K562 (cell line): ENCODE results near the gene HIVEP3. TPM values are rescaled to one million over a fixed set of nuclear protein-coding genes. Genes with fewer than 3 reads are reported as not detected.

Source experiments
- ATAC-seq: fragments of 200-7000 bp; cut with Tn5 transposase; 3 replicates; pipeline ENCODE4 v1.9.1; 2020; ENCODE audit warnings: moderate library complexity
- BruUV-seq: library from RNA; stranded (reverse); fragments of 400-500 nt; replicated peaks from 2 replicates; lab custom pipeline; 2021; lab: Mats Ljungman, UMichigan
- CTCF ChIA-PET: fragments of 300-600 bp; formaldehyde crosslinking; extraction: SDS; loops from one replicate; lab custom pipeline; 2021; ENCODE audit warnings: low intra/inter-chr PET ratio; lab: Yijun Ruan, JAX
- POLR2A ChIA-PET: fragments of 300-600, 350-650 bp; sonication (Branson Sonifier 250); formaldehyde crosslinking; extraction: SDS; loops from one replicate; lab custom pipeline; 2021; ENCODE audit warnings: antibody characterized with exemption, inconsistent platforms; lab: Yijun Ruan, JAX
- DNase-seq, 4 experiments: peaks; one replicate each; pipeline versions ENCODE4 v3.0.0 to v3.0.0-alpha.2; 2011 to 2018; ENCODE audit warnings: low spot score in 3 of 4, mixed read lengths in 3 of 4; ENCODE audit errors: extremely low read depth in 1 of 4
- FAIRE-seq: peaks from 2 replicates; lab custom pipeline; 2011; peaks lifted over from hg19 to GRCh38; lab: Jason Lieb, UNC
- H2AFZ ChIP-seq: 2 replicates; pipeline ENCODE4 v1.6.0; 2011; ENCODE audit warnings: low read depth, low read length, control low read depth, inconsistent platforms
- H3K27ac ChIP-seq: fragments of 200-600 bp; 3 replicates; pipeline ENCODE4 v1.8.0; 2011; ENCODE audit warnings: low read depth, mild to moderate bottlenecking, control low read depth, inconsistent platforms, low read length, moderate library complexity, mixed read lengths; ENCODE audit errors: extremely low read depth
- H3K27me3 ChIP-seq, 2 experiments: fragments of 300-600 bp in 1 of 2; 2 replicates in 1 of 2; 3 replicates in 1 of 2; pipeline versions ENCODE4 v1.6.0 to v1.8.0; 2011; ENCODE audit warnings: inconsistent platforms in 2 of 2, low read length in 2 of 2, mild to moderate bottlenecking in 1 of 2, mixed read lengths in 1 of 2, moderate library complexity in 1 of 2; ENCODE audit not compliant: control insufficient read depth in 2 of 2, insufficient read depth in 2 of 2
- H3K36me3 ChIP-seq: fragments of 300-600 bp; 3 replicates; pipeline ENCODE4 v1.8.0; 2011; ENCODE audit warnings: mild to moderate bottlenecking, low read length, inconsistent platforms; ENCODE audit not compliant: control insufficient read depth, insufficient read depth
- H3K4me1 ChIP-seq, 2 experiments: fragments of 200-600 bp in 1 of 2; replicated peaks in 1 of 2; 2 replicates in 1 of 2; 3 replicates in 1 of 2; pipeline versions ENCODE4 v1.5.1 to v1.8.0; 2011; ENCODE audit warnings: inconsistent platforms in 2 of 2, low read length in 2 of 2, mild to moderate bottlenecking in 1 of 2, mixed read lengths in 1 of 2, moderate library complexity in 1 of 2; ENCODE audit not compliant: control insufficient read depth in 2 of 2, insufficient read depth in 2 of 2
- H3K4me2 ChIP-seq: 2 replicates; pipeline ENCODE4 v1.6.1; 2011; ENCODE audit warnings: low read length, control low read depth, inconsistent platforms, mixed read lengths; ENCODE audit not compliant: insufficient read depth
- H3K4me3 ChIP-seq: fragments of 200-600 bp; sonication (generic), shearing (Covaris generic); 2 replicates; pipeline ENCODE4 v1.5.1; 2016; ENCODE audit warnings: control low read depth, inconsistent platforms
- H3K79me2 ChIP-seq: fragments of 200-600 bp; 3 replicates; pipeline ENCODE4 v1.8.0; 2011; ENCODE audit warnings: low read length, inconsistent platforms; ENCODE audit not compliant: control insufficient read depth, insufficient read depth
- H3K9ac ChIP-seq, 2 experiments: 2 replicates each; pipeline versions ENCODE4 v1.6.0 to v1.6.1; 2011; ENCODE audit warnings: low read depth in 2 of 2, low read length in 2 of 2, control low read depth in 1 of 2, inconsistent platforms in 1 of 2, mild to moderate bottlenecking in 1 of 2, mixed read lengths in 1 of 2; ENCODE audit not compliant: insufficient read depth in 1 of 2
- H3K9me1 ChIP-seq: one replicate; pipeline ENCODE4 v1.6.0; 2011; ENCODE audit warnings: inconsistent platforms, mild to moderate bottlenecking, low read length, moderate library complexity; ENCODE audit not compliant: control insufficient read depth, insufficient read depth
- H3K9me3 ChIP-seq: replicated peaks from 2 replicates; pipeline ENCODE4 v1.5.1; 2011; ENCODE audit warnings: low read depth, low read length, inconsistent platforms; ENCODE audit not compliant: control insufficient read depth, insufficient read depth
- H4K20me1 ChIP-seq: replicated peaks from 2 replicates; pipeline ENCODE4 v1.6.1; 2011; ENCODE audit warnings: low read length, inconsistent platforms, mixed read lengths; ENCODE audit not compliant: control insufficient read depth, insufficient read depth
- CBFA2T3 ChIP-seq: fragments of 450-650 bp; IDR thresholded peaks from 2 replicates; pipeline ENCODE4 v1.6.1; 2017
- HNRNPUL1 ChIP-seq: fragments of 200-400 bp; formaldehyde crosslinking; IDR thresholded peaks from 2 replicates; pipeline ENCODE4 v1.6.1; 2017; ENCODE audit warnings: low read length
- L3MBTL2 ChIP-seq: fragments of 450-650 bp; IDR thresholded peaks from 2 replicates; pipeline ENCODE4 v1.6.1; 2016; ENCODE audit warnings: mild to moderate bottlenecking, moderate library complexity
- LCOR ChIP-seq: sonication (generic); formaldehyde crosslinking; IDR thresholded peaks from 2 replicates; pipeline ENCODE4 v1.8.0; 2022; ENCODE audit warnings: mild to moderate bottlenecking, missing genetic modification reagents
- NELFE ChIP-seq: IDR thresholded peaks from 2 replicates; pipeline ENCODE4 v1.6.1; 2011; ENCODE audit warnings: mild to moderate bottlenecking; ENCODE audit not compliant: insufficient read depth, insufficient read length
- PYGO2 ChIP-seq: fragments of 450-650 bp; IDR thresholded peaks from 2 replicates; pipeline ENCODE4 v1.6.1; 2016; ENCODE audit warnings: mild to moderate bottlenecking, missing genetic modification characterization, moderate library complexity, missing compliant biosample characterization
- TGIF2 ChIP-seq: sonication (generic); formaldehyde crosslinking; IDR thresholded peaks from 2 replicates; pipeline ENCODE4 v1.8.1; 2022; ENCODE audit warnings: mild to moderate bottlenecking, missing genetic modification reagents, moderate library complexity
- WGBS: fragments of 100-300 bp; shearing (Covaris generic); methylation state at CpG from one replicate; pipeline ENCODE4 v1.1.6; 2016; ENCODE audit warnings: low coverage, mixed read lengths; ENCODE audit not compliant: insufficient coverage; ENCODE audit errors: missing lambda C conversion rate; 5-methylcytosine and 5-hydroxymethylcytosine counted together
- in situ Hi-C: fragments of 300-500 bp; cut with MboI; formaldehyde crosslinking; loops from 4 replicates; pipeline ENCODE4 v1.15.0; 2018; ENCODE audit warnings: inconsistent platforms, mixed read lengths
- intact Hi-C: fragments of 100-400 bp; cut with micrococcal nuclease; formaldehyde crosslinking; loops from 2 replicates; pipeline ENCODE4 v1.14.2; 2022
- polyA plus RNA-seq, 8 experiments: library from polyadenylated mRNA; depleted of rRNA in 4 of 8; stranded (reverse) in 5 of 8; unstranded in 3 of 8; fragments of >200 nt; fragmentation: Nextera tagmentation in 2 of 8; fragmentation: Illumina TruSeq in 1 of 8; extraction: Ambion mirVana in 2 of 8; extraction: Trizol in 1 of 8; gene quantifications; 2 replicates each; pipeline versions ENCODE4 v1.2.1 to v1.2.3, GENCODE V29; 2011 to 2014; ENCODE audit warnings: inconsistent platforms in 1 of 8, missing spikeins in 1 of 8
- total RNA-seq, 7 experiments: library from RNA; depleted of rRNA in 6 of 7; stranded (reverse); fragments of >200 nt in 6 of 7; fragmentation: Illumina TruSeq in 2 of 7; extraction: Trizol in 2 of 7; gene quantifications; 2 replicates each; pipeline versions ENCODE4 v1.2.1 to v1.2.3, GENCODE V29; 2011 to 2021; ENCODE audit warnings: low replicate concordance in 1 of 7

Gene HIVEP3
- total and polyA plus RNA-seq, 9 of the 15 experiments (the other 6 are each of a cell fraction or from before 2014, with no cell fraction given), result 0.09 to 0.58 (median 0.34) TPM; not detected in 1

- Histone ChIP-seq H3K4me2 (no peak overlapping the region), H2AFZ (no peak overlapping the region), H3K4me3 (no peak overlapping the region), H3K9ac (no peak overlapping the region), H3K27me3 (peaks cover 3 to 43% of the 10 kb centered on the region in 2 experiments), H3K36me3 (no peaks in the 10 kb centered on the region), H4K20me1 (no peaks in the 10 kb centered on the region), H3K4me1 (peaks cover 0 to 4% of the 10 kb centered on the region in 2 experiments; a peak in 2 of 5 replicates), H3K9me3 (no peaks in the 10 kb centered on the region), H3K27ac (no peak overlapping the region), H3K79me2 (no peaks in the 10 kb centered on the region), H3K9me1 (no peaks in the 10 kb centered on the region)
- in situ Hi-C loops, result no loop called here
- DNase-seq, result no peak
- intact Hi-C loops, result no loop called here
- TF ChIP-seq NELFE, result no peak
- POLR2A ChIA-PET, result no interaction called here
- ATAC-seq, result no peak
- WGBS, result 1% methylated on average over 5 of the region's 5 CpGs
- BruUV-seq, result no TSS peak
- FAIRE-seq, result no peak
- CTCF ChIA-PET, result no interaction called here
Measured at GRCh38 chr1:41742219-41742618, 176.5 kb downstream of the HIVEP3 start.

- DNase-seq (no peak), ATAC-seq (no peak), FAIRE-seq (no peak)
- no TSS peak for BruUV-seq
- TF ChIP-seq PYGO2 (tag), result no peak
- TF ChIP-seq NELFE, result no peak
- no peak for TF ChIP-seq CBFA2T3
- no peak for TF ChIP-seq HNRNPUL1
- TF ChIP-seq L3MBTL2, result no peak
- no peak for TF ChIP-seq LCOR (CRISPR knock-in tag)
- no peak for TF ChIP-seq TGIF2 (CRISPR knock-in tag)
- peaks cover 0 to 4% of the 10 kb centered on the region in 2 experiments; a peak in 2 of 5 replicates for H3K4me1 ChIP-seq
- no peaks in the 10 kb centered on the region for H4K20me1 ChIP-seq
- H3K79me2 ChIP-seq, result no peaks in the 10 kb centered on the region
- H2AFZ ChIP-seq, result no peak overlapping the region
- peaks cover 3 to 52% of the 10 kb centered on the region in 2 experiments for H3K27me3 ChIP-seq
- ChIA-PET CTCF (no interaction called here), POLR2A (no interaction called here)
- in situ Hi-C loops (no loop called here), intact Hi-C loops (no loop called here)
- H3K4me2 ChIP-seq, result no peak overlapping the region
- no peaks in the 10 kb centered on the region for H3K9me3 ChIP-seq
- no peaks in the 10 kb centered on the region for H3K9me1 ChIP-seq
- H3K36me3 ChIP-seq, result no peaks in the 10 kb centered on the region
- WGBS, result 0% methylated on average over 6 of the region's 7 CpGs
- no peak overlapping the region for H3K9ac ChIP-seq
- H3K4me3 ChIP-seq, result no peak overlapping the region
- H3K27ac ChIP-seq, result no peak overlapping the region
Measured at GRCh38 chr1:41741244-41741643, 177.5 kb downstream of the HIVEP3 start.
